CD14-positive monocyte (primary cell): ENCODE data around the gene RPS21. TPM values are rescaled to one million over a fixed set of nuclear protein-coding genes. Genes with fewer than 3 reads are reported as not detected.
A peak's percentile ranks its signal among the peaks of the same experiment; 100 is the strongest.

Source experiments
- DNase-seq, 3 donors: peaks; one replicate each; pipeline ENCODE4 v3.0.0-alpha.2; 2011 to 2022
- H2AFZ ChIP-seq: 2 replicates; pipeline ENCODE4 v1.6.0; 2012; ENCODE audit warnings: mild to moderate bottlenecking, low read depth, low read length, inconsistent platforms; ENCODE audit not compliant: insufficient read depth, poor library complexity, severe bottlenecking
- H3K27ac ChIP-seq, 2 donors: 1 replicate in 1 of 2; 2 replicates in 1 of 2; pipeline ENCODE4 v1.5.1; 2012 to 2013; ENCODE audit warnings: low read length in 2 of 2, control low read depth in 1 of 2, inconsistent platforms in 1 of 2, low read depth in 1 of 2, mild to moderate bottlenecking in 1 of 2
- H3K27me3 ChIP-seq, 2 donors: one replicate each; pipeline versions ENCODE4 v1.6.0 to v1.6.1; 2011 to 2013; ENCODE audit warnings: low read length in 2 of 2; ENCODE audit not compliant: control insufficient read depth in 2 of 2, insufficient read depth in 2 of 2
- H3K36me3 ChIP-seq, 2 donors: replicated peaks in 1 of 2; 1 replicate in 1 of 2; 2 replicates in 1 of 2; pipeline versions ENCODE4 v1.5.1 to v1.6.1; 2012 to 2013; ENCODE audit warnings: low read length in 2 of 2, control low read depth in 1 of 2, inconsistent platforms in 1 of 2, mild to moderate bottlenecking in 1 of 2; ENCODE audit not compliant: insufficient read depth in 2 of 2, control insufficient read depth in 1 of 2
- H3K4me1 ChIP-seq, 2 donors: 1 replicate in 1 of 2; 2 replicates in 1 of 2; pipeline versions ENCODE4 v1.5.1 to v1.6.1; 2012 to 2013; ENCODE audit warnings: low read length in 2 of 2, control low read depth in 1 of 2, inconsistent platforms in 1 of 2, mild to moderate bottlenecking in 1 of 2, moderate library complexity in 1 of 2; ENCODE audit not compliant: insufficient read depth in 2 of 2, control insufficient read depth in 1 of 2
- H3K4me2 ChIP-seq: replicated peaks from 2 replicates; pipeline ENCODE3; 2012; ENCODE audit warnings: low read length, moderate library complexity, mild to moderate bottlenecking; ENCODE audit not compliant: poor library complexity, severe bottlenecking; ENCODE audit errors: extremely low read depth
- H3K4me3 ChIP-seq, 3 experiments: fragments of 200-600 bp in 1 of 3; sonication (generic) in 1 of 3; replicated peaks in 1 of 3; 1 replicate in 2 of 3; 2 replicates in 1 of 3; pipeline ENCODE4 v1.5.1; 2011 to 2013; ENCODE audit warnings: low read length in 3 of 3, mild to moderate bottlenecking in 3 of 3, control low read depth in 2 of 3, low read depth in 2 of 3, inconsistent platforms in 1 of 3, moderate library complexity in 1 of 3
- H3K79me2 ChIP-seq: 2 replicates; pipeline ENCODE4 v1.6.0; 2012; ENCODE audit warnings: mild to moderate bottlenecking, control low read depth, inconsistent platforms, low read length, moderate library complexity; ENCODE audit not compliant: insufficient read depth
- H3K9ac ChIP-seq: 2 replicates; pipeline ENCODE4 v1.6.0; 2017; ENCODE audit warnings: low read length, mild to moderate bottlenecking; ENCODE audit not compliant: insufficient read depth, poor library complexity, severe bottlenecking
- H3K9me3 ChIP-seq, 2 donors: replicated peaks in 1 of 2; 1 replicate in 1 of 2; 2 replicates in 1 of 2; pipeline versions ENCODE4 v1.5.1 to v1.6.1; 2012 to 2013; ENCODE audit warnings: low read length in 2 of 2, control low read depth in 1 of 2; ENCODE audit not compliant: control insufficient read depth in 1 of 2, insufficient read depth in 1 of 2
- H4K20me1 ChIP-seq: 2 replicates; pipeline ENCODE4 v1.6.0; 2012; ENCODE audit warnings: mild to moderate bottlenecking, low read length, control low read depth, moderate library complexity; ENCODE audit not compliant: insufficient read depth
- H3K27ac Mint-ChIP-seq, 7 donors: one replicate each; pipeline ENCODE4 v1.8.0; 2020; ENCODE audit warnings: mild to moderate bottlenecking in 7 of 7, mixed read lengths in 7 of 7, moderate library complexity in 6 of 7, inconsistent platforms in 2 of 7
- H3K27me3 Mint-ChIP-seq, 3 donors: one replicate each; pipeline ENCODE4 v1.8.0; 2021 to 2022; ENCODE audit warnings: low read depth in 3 of 3, mild to moderate bottlenecking in 3 of 3, mixed read lengths in 3 of 3, moderate library complexity in 3 of 3, inconsistent platforms in 1 of 3
- H3K36me3 Mint-ChIP-seq, 2 donors: one replicate each; pipeline ENCODE4 v1.8.0; 2020; ENCODE audit warnings: mixed read lengths in 2 of 2, inconsistent platforms in 1 of 2, mild to moderate bottlenecking in 1 of 2
- H3K4me1 Mint-ChIP-seq: one replicate; pipeline ENCODE4 v1.8.0; 2020; ENCODE audit warnings: mild to moderate bottlenecking, mixed read lengths
- H3K4me3 Mint-ChIP-seq, 2 donors: one replicate each; pipeline ENCODE4 v1.8.0; 2020; ENCODE audit warnings: mild to moderate bottlenecking in 2 of 2, mixed read lengths in 2 of 2, moderate library complexity in 1 of 2
- H3K9me3 Mint-ChIP-seq, 7 donors: one replicate each; pipeline ENCODE4 v1.8.0; 2020 to 2022; ENCODE audit warnings: mixed read lengths in 7 of 7, mild to moderate bottlenecking in 6 of 7, moderate library complexity in 6 of 7, inconsistent platforms in 2 of 7
- CTCF ChIP-seq: fragments of 200-600 bp; IDR thresholded peaks from one replicate; pipeline ENCODE4 v1.8.0; 2022; ENCODE audit warnings: antibody characterized with exemption, mild to moderate bottlenecking
- WGBS: methylation state at CpG from one replicate; pipeline ENCODE4 v1.1.5; 2013; ENCODE audit warnings: missing lambda C conversion rate; ENCODE audit not compliant: insufficient coverage; 5-methylcytosine and 5-hydroxymethylcytosine counted together
- intact Hi-C, 2 donors: fragments of 100-400 bp; cut with micrococcal nuclease; formaldehyde crosslinking; loops; one replicate each; pipeline versions ENCODE4 v1.15.0 to v1.15.1; 2023
- polyA plus RNA-seq, 3 donors: library from polyadenylated mRNA; depleted of rRNA in 1 of 3; unstranded in 2 of 3; stranded (reverse) in 1 of 3; fragments of 300-500 nt in 2 of 3; fragments of >200 nt in 1 of 3; fragmentation: Illumina TruSeq in 2 of 3; gene quantifications; 1 replicate in 2 of 3; 2 replicates in 1 of 3; pipeline ENCODE4 v1.2.3, GENCODE V29; 2012 to 2021

Gene RPS21
- polyA plus RNA-seq, 3 donors: 799 to 6,263 (median 968) TPM

DNA sequence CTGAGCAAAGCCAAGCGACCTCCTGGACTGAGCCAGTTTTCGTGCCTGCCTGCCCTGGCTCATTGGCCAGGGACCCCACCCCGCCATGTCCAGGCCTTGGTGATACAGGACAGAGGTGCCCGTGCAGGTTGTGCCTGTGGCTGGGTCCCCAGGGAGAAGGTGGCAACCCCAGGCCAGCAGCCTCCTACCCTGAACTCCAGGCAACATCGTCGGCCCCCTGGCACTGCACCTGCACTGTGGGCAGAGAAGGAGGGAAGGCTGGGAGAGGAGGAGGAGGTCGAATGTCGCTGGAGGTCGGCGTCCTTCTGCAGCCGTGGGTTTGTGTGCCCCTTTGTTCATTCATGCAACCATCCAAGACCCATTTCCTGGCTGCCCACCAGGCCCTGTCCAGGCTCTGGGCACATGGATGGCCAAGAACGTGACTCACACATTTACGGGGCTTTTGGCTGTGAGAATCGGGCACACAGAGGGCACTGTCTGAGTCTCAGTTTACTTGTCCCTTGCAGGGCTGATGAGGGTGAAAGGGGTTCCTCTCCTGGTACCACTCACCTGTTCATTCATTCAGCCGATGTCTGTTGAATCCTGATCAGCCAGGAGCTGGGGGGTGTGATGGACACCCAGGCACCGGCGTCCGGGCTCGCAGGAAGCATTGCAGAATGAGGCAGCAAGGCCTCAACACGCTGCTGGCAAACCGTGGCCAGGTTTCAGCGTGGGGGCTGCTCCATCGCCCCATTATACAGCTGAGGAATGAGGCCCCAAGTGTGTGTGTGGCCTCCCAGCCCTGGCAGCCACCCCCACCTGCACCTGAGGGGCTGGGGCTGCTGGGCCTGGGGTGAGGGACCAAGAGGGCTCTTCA lies 42.8 kb downstream of the RPS21 start:
- peaks cover 4 to 33% (median 20%) of the 10 kb centered on the region in 3 donors for H3K27me3 Mint-ChIP-seq
- Histone ChIP-seq H3K27ac (no peak overlapping the region), H4K20me1 (no peaks in the 10 kb centered on the region), H3K4me1 (no peaks in the 10 kb centered on the region), H3K9ac (no peak overlapping the region), H3K4me3 (no peak overlapping the region), H3K4me2 (no peak overlapping the region), H3K27me3 (peaks cover 0 to 4% of the 10 kb centered on the region in 2 donors), H2AFZ (no peak overlapping the region), H3K36me3 (no peaks in the 10 kb centered on the region), H3K9me3 (no peaks in the 10 kb centered on the region), H3K79me2 (no peaks in the 10 kb centered on the region)
- H3K9me3 Mint-ChIP-seq: peaks cover 0 to 3% (median 0%) of the 10 kb centered on the region in 7 donors
- H3K4me3 Mint-ChIP-seq: no peak overlapping the region
- 98% methylated on average over 15 of the region's 23 CpGs for WGBS
- H3K27ac Mint-ChIP-seq: peak overlapping the region in 1 of 7 donors; percentile 27
- no peak for TF ChIP-seq CTCF
- DNase-seq: no peak
- intact Hi-C loops: no loop called here
- H3K4me1 Mint-ChIP-seq: no peaks in the 10 kb centered on the region
- no peaks in the 10 kb centered on the region for H3K36me3 Mint-ChIP-seq

GRCh38 chr20:62430311-62430853 lies 43.5 kb downstream of the RPS21 start:
- Histone ChIP-seq H3K9ac (no peak overlapping the region), H3K36me3 (no peaks in the 10 kb centered on the region), H4K20me1 (no peaks in the 10 kb centered on the region), H2AFZ (no peak overlapping the region), H3K27ac (no peak overlapping the region), H3K27me3 (peaks cover 0 to 4% of the 10 kb centered on the region in 2 donors), H3K4me3 (no peak overlapping the region), H3K9me3 (no peaks in the 10 kb centered on the region), H3K4me1 (no peaks in the 10 kb centered on the region), H3K4me2 (no peak overlapping the region), H3K79me2 (no peaks in the 10 kb centered on the region)
- no peak for DNase-seq
- Mint-ChIP-seq H3K4me1 (no peaks in the 10 kb centered on the region), H3K27me3 (peaks cover 6 to 37% (median 21%) of the 10 kb centered on the region in 3 donors), H3K4me3 (no peak overlapping the region), H3K27ac (no peak overlapping the region), H3K36me3 (no peaks in the 10 kb centered on the region), H3K9me3 (peaks cover 0 to 3% (median 0%) of the 10 kb centered on the region in 7 donors)
- intact Hi-C loops: no loop called here
- no peak for TF ChIP-seq CTCF
- 100% methylated on average over 2 of the region's 10 CpGs for WGBS
